ENCODE data around the gene LIMS1.
"Not testable (repeated sequence)": the region's sequence is repeated elsewhere in the genome, so short reads cannot be mapped to it uniquely, and the experiment has no call there.

LIMS1 gene

DNA sequence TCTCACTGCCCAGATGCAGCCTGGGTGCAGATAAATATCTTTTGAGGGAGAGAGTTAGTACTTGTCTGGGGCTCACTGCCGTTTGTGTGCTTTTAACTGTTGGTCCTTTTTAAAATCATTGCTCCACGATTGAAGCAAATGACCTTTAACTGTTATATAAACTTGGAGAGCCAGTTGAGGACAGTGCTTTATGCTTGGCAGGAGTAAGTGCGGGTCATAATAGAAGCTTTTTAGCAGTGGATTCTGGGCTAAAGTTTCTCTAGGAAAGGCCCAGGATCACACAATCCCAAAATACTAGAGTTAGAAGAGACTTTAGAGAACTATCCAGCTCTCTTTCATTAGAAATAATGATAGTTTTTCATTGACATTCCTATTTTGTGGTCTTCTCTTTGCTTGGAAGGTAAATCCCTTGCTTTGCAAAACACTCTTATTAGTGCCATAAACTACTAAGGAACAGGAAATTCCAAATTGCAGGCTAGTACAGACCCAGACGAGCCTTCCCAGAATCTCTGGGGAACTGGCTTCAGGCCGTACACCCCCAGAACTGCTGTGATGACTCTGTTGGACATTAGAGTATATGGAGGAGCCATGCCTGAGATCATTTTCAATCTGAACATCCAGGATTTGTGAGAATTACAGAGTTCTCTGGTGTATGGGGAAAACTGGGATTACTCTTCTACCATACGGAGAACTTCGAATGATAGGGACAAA, 19.1 kb downstream of the LIMS1 start:
- no peak for DNase-seq

DNA sequence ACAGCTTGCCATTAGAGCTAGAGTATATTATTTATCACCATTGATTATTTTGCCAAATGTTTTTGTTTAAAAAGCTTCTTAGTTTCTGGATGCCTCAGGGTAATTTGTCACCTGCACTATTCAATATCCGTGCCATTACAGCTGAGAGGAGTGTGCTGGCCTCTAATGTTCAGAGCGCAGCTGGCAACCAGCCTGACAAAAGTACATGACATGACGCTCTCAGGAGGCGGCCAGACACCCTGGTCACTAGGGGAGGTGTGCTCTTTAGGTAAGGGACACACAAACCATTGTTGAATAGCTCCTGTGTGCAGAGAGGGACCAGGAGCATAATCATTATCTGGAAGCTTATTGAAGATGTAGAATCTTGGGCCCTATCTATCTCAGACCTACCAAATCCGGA, 20.3 kb downstream of the LIMS1 start:
- DNase-seq: no peak

DNA sequence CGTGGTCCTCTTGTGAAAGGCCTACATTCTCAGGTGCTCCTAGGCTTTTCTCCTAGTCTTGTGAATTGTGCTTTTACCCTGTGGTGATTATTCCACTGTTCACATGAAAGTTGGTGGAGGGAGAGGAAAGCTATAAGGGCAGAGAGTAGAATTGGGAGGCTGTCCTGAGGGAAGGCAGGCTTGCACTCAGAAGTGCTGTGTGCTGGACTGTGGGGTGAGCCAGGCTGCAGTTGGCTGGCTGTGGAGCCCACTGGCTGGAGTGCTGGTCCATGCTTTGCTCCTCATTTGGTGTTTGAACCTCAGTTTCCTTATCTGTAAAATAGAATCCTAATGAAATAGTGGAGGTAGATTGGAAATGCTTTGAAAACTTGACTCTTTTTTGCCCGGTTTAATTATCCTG, 21.3 kb downstream of the LIMS1 start:
- no peak for DNase-seq

DNA sequence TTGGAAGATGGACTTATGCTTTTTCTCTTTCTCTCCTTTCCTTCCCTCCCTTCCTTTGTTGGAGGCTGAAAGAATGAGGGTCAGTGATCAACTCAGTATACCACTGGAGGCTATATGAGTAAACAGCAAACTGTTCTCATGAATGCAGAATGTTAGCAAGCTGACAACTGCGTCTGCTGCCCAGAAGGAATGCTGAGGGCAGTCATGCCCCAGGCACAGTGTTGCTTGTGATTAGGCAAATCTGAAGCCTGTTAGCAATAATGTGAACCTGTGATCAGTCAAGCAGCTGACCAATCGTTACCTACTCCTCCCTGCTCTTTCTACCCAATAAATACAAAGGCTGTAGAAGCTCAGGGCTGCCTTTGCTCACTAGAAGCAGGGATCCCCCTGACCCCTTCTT, 22.3 kb downstream of the LIMS1 start:
- DNase-seq: not testable (repeated sequence)

DNA sequence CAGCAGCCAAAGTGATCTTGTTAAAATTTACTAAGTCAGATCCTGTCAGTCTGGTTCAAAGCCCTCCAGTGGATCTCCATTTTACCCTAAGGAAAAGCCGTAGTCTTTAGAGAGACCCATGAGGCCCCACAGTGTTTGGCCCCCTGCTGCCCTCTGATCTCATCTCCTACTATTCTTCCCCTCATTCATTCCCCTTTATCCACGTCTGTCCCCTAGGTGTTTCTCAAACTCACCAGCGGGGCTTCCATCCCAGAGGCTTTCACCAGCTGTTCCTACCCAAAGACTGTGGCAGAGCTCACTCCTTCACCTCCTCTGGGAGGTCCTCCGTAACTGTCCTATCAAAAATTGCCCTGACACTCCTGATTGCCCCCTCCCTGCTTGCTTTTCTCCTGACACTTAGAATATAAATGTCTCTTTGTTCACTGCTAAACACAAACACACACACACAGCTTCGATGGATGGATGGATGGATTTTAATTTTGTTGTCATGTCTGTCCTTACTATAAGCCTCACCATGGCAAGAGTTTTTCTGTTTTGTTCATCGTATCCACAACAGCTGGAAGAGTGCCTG, 26.1 kb downstream of the LIMS1 start:
- DNase-seq: no peak

DNA sequence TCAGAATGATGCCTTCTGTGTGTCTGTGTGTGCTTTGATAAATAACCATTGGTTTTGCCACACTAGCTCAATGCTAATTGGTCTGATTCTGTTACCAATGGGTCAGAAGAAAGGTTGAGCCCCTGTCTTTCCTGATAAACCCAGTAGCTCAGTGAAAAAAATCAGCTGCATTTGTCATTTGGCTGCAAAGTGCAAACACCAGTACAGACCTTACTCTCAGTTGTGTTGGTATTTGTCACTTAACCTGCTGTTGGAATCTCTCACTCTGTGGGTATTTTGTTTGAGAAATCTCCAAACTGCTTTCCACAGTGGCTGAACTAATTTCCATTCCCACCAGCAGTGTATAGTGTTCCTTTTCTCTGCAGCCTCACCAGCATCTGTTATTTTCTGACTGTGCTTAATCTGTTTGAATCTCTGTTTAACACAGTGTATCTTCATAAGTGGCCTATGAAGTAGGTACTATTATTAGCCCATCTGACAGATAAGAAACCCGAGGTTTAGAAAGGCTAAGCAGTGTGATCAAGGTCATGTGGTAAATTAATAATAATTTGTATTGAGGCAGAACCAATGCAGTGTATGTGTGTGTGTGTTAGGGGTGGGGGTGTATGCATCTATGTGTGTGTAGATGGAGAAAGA, 26.7 kb downstream of the LIMS1 start:
- DNase-seq: no peak

DNA sequence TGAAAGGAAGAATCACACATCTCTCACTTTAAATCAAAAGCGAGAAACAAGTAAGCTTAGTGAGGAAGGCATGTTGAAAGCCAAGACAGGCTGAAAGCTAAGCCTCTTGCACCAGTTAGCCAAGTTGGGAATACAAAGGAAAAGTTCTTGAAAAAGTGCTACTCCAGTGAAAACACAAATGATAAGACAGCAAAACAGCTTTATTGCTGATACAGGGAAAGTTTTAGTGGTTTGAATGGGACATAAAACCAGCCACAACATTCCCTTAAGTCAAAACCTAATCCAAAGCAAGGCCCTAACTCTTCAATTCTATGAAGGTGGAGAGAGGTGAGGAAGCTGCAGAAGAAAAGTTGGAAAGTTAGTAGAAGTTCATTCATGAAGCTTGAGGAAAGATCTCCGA, 28.0 kb downstream of the LIMS1 start:
- DNase-seq: no peak

DNA sequence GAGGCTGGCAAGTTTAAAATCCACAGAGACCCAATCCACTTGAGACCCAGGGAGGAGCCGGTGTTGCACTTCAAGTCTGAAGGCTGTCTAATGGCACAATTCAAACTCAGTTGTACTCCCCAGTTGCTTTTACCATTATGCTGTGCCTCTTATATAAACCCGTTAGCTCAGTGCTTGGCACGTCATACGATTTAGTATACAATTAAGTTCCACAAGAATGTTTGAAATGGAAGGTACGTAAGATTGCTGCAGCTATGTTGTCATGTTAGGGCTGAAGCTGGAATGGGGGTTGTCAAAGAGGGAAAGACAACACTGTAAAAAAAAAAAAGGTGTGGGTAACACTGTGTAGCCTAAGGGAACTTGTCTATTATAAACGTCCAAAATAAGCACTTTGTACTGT, 30.2 kb downstream of the LIMS1 start:
- DNase-seq: no peak

DNA sequence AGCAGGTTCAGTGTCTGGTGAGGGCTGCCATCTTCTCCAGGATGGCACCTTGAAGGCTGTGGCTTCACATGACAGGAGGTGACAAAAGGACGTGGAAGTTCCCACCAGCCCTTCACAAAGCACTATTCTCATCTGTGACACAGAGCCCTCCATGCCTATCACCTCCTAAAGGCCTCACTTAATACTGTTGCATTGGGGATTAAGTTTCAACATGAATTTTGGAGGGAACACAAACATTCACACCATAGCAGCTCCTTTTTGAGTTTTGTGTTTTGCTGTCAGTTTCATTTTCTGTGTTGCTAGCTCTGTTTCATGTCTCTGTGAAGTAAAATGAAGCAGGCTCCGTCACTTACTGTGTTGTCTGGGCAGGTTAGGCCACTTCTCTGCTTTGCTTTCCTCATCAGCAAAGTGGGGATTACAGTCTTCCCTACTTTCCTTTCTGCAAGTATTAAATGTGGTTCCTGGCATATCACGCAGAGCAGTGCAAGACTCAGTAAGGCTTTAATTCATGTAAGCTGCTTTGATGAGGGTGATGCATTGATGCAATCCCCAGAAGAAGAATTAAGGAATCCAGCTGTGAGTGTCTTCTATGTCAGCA, 31.6 kb downstream of the LIMS1 start:
- DNase-seq: no peak

DNA sequence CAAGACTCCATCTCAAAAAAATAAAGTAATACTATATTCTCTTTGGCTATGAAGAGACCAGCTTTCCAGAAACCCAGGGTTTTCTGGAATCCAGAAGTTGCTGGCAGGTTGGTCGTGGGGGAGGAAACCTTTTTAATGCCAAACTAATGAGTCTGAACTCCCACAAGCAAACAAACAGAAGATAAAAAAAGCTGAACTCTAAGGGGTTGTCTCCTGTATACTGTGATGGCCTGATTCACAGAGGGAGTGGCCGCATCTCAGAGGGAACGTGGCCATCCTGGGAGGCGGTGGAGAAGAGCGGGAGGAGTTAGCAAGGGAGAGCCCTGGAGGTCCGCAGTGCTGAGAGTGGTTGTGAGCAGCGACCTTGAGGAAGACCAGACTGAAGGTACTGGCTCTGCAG, 36.1 kb downstream of the LIMS1 start:
- DNase-seq: no peak

DNA sequence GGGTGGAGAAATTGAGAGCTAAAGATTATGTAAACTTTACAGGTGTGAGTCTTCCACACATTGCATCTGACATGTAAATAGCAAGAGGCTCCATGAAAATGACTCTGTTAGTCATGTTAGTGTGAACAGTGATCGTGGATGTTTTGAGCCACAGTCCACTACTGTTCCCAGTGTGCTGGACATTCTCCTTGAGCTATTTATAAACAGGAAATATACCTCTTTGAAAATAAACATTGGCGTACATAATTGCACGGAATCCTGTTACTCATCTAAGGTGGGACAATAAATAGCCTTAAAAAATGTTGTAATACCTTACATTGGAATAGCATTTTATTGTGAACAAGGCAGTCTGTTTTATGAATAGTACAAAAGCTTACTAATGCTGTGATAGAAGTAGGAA, 37.0 kb downstream of the LIMS1 start:
- DNase-seq: no peak

DNA sequence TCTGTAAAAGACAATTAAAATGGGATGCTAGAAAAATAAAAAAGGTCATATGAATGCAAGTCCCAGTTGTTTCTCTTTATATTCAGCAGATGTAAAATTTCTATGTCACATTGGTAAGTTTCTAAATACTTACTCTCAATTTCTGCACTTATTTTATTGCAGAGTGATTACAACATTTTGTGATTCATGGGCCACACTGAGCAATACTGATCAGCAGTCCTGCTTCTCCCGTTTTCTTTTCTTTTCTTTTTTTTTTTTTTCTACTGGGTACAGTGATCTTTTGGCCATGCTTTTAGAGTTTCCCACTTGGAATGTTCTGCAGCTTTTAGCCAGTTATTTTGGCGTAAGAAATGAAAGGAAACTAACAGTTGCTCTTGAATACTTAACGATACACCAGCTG, 38.8 kb downstream of the LIMS1 start:
- DNase-seq: no peak

DNA sequence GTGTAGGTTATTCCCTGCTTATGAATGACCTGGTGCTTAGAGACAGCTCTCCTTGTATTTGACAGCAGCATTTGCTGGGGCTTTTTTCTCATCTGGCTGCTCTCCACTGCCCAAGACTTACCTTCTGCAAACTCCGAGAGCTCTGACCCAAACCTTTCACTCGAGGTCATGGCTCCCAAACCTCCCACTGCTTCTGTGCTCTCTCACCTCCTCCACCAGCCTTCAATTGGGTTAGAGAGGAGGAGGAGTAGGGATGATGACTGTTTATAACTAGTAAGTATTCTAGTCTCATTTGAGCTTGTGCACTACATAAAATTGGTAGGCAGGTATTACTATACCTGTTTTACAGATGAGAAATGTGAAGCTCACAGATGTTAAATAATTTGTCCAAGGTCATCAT, 40.1 kb downstream of the LIMS1 start:
- DNase-seq: no peak

DNA sequence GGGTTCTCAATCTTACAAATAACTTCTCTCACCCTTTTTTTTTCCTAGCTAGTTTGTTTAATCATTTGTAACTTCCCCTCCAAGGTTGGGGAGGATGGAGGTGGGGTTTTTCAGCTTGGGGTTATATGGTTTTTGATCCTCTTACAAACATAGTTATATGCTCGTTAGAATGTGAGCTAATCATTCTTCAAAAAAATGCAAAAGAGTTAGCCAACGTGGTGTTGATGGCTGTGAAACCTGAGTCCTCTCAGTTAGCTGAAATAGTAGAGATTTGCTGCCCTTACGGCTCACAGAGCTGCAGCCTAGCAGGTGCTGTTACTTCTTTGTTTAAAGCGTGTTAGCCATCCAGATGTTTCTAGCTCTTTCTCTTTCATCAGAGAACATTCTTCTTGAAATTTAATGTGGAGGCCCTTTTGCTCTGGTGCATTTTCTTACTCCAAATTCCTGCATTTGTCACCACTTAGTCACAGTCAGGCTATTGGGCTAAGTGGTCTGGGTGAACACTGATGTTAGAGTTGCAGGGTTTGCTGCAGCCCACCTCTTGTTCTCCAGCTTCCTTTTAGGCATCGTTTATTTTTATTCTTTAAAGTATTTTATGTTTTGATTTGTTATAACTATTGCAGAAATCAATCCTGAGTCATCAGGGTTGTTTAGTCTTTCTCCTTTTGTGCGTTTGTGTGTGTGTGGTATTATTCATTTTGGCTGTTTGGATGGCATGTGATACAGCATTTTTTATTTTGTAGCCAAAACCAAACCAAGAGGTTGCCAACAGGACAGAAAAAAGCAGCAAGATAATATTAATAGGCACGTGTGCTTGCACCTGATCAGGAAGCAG, 41.1 kb downstream of the LIMS1 start:
- DNase-seq: no peak

DNA sequence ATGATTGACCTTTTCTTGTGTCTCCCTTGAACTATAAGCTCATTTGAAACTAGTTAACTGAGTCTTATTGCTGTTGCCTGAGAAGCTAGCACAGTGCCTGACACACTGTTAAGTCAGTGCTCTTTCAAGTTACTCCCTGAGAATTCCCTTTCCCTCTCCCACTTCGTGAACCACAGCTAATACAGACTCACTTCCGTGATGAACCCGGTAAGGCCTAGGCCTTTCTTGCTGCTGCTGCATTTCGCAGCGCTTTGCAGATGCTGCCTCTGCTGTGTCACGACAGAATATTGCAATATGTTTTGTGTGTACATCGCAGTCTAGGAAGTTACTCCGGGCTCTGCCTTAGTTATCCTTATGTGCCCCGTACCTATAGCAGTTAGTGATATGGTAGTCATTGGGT, 42.8 kb downstream of the LIMS1 start:
- no peak for DNase-seq

DNA sequence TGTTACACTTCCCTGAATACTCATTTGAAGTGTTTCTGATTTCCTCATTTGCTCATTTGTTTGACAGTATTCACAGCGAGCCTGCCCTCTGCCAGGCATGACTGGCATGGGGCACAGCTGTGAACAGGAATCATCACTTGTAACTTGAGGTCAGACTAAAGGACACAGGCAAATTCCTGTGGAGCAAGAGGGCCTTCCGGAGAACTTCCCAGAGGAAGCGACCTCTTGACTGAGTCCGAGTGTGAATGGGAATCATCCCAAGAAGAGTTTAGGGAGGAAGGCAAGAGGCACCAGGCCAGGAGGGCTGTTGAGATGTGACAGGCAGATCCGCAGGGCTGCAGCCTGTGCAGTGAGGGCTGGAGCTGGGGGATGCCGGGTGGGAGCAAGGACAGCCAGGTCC, 45.4 kb downstream of the LIMS1 start:
- no peak for DNase-seq

DNA sequence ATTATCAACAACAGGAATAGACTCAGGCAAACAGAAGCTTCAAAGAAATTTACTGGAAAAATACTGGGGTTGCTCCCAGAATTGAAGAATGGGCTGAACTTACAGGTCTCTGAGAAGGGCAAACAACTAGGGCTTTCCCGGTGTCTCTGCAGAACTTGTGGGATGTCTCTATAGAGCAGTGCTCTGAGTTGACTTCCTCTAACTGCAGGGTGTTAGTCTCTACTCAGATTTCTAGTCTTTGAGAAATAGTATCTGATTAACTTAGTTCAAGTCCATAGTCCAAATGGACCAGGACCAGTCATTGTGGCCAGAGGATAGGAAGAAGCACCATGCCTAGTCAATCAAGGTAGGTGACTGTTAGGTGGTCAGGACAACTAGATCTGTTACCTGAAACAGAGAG, 45.8 kb downstream of the LIMS1 start:
- no peak for DNase-seq

DNA sequence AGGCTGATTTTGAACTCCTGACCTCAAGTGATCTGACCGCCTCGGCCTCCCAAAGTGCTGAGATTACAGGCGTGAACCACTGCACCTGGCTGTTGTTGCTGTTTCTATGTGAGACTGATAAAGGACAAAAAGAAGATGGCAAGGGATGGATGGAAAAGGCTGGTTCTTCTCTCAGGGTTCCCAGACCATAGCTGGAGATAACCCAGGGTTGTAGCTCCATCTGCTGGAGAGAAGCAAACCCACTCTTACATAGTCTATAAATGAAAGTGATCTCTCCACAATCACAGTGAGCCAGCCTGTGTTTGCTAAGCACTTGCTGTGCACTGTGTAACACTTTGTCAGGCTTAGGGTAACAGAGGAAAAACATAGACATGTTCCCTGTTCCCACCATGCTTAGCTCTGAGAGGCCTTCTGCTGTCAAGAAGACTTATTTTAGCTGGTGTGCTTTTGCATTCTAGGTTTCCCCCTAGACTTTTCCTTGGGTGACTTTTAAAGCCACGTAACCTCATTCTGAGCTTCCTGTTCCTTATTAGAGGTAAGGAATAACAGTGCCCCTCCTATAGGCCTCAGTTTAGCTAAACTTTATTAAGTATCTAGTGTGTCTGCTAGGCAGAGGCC, 49.7 kb downstream of the LIMS1 start:
- peak in 2 of 4 experiments; percentile 14 to 21 for DNase-seq

DNA sequence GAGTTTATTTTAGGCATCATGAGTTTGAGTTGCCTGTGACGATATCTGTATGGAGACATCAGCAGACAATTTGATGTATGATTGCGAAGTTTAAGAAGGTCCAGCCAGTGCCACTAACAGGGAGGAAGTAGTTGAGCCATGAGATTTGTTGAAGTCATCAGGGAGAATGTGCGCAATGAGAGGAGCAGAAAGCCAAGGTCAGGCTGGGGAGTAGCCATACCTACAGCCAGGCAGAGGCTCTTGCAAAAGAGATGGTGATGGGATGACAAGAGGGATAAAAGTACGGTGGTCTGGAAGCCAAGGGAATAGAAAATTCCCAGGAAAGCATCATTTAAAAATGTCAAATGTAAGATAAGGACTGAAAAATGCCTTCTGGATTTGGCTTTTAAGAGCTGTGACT, 51.2 kb downstream of the LIMS1 start:
- no peak for DNase-seq

DNA sequence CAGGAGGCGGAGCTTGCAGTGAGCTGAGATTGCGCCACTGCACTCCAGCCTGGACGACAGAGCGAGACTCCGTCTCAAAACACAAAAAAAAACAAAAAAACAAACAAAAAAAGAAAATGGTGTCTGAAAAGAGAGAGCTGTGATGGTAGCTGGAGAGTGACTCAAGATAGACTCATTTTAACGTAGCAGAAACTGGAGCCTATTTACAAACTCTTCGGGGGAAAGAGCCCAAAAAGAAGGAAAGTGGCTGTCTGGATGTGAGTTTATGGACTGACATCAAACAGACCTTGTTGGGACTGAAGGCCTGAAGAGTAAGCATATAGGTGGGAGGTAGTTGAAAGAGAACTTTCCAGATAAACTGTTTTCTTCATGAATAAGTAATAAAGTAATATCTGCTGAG, 51.8 kb downstream of the LIMS1 start:
- no peak for DNase-seq

DNA sequence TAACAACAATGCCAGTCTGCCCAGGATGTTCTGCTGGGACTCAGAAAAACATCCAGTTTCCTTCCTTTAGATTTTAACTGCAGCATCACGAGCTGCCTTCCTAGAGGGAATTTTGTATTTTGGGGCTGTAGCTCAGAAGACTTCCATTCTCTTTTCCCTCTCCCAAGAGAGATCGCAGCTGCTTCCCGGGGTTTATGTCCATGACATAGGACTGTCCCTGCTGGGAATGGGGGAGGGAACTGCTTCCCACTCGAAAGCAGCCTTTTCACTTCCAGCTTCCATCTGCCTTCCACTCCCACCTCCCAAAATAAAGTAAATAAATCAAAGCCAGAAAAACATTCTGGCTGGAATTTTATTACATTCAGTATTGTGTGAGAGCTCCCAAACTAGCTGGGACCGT, 52.4 kb downstream of the LIMS1 start:
- DNase-seq: no peak

DNA sequence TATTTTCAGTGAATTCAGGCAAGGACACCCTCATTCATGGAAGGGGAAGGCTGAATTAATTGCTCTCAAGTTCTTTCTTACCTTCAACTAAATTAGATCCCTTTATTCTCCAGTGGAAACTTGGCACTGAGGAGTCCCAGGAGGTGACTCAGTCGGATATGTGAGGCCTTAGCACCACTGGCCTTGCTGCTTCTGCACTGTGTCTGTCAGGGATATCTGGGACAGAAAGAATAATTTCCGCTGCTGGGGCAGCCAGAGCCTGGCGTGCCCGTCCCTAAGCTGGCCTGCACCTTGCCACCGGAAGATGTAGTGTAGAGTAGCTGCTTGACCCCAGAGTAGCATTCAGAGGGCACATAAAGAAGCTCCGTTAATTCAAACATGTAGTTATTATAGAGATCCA, 53.4 kb downstream of the LIMS1 start:
- DNase-seq: no peak

Measured in activated naive CD4-positive, alpha-beta T cell (primary cell).